Effector CD4-positive, alpha-beta T cell (primary cell): ENCODE measurements around the gene GABBR2.

Experiments
- DNase-seq: peaks from one replicate; pipeline ENCODE4 v3.0.0-alpha.2; 2020

The GABBR2 gene

GRCh38 chr9:98247831-98248657, 460.7 kb downstream of the GABBR2 start:
- DNase-seq, result no peak

DNA sequence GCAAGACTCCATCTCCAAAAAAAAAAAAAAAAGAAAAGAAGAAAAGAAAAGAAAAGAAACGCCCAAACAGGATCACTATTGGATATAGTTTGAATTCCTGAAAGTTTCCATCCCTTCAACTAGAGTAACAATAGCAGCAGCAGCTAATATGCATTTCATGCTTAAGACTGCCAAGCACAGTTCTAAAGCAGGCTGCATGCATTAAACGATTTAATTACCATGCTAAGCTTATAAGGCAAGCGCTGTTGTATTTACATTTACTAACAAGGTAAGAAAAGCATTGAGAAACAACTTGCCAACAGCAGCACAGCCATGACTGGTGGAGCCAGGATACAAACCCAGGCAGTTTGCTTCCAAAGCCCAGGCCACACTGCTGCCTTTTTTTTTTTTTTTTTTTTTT, 466.3 kb downstream of the GABBR2 start:
- DNase-seq, result no peak

GRCh38 chr9:98241357-98242300, 467.1 kb downstream of the GABBR2 start:
- no peak for DNase-seq

GRCh38 chr9:98240475-98240874, 468.3 kb downstream of the GABBR2 start:
- DNase-seq, result no peak
